HG03571 (cell line): ENCODE results near the gene ZNF597.

ENCODE experiments used
- ATAC-seq: cut with Tn5 transposase; IDR thresholded peaks from one replicate; pipeline ENCODE4 v1.9.1; 2021; ENCODE audit not compliant: unreplicated experiment

The ZNF597 gene, protein sequence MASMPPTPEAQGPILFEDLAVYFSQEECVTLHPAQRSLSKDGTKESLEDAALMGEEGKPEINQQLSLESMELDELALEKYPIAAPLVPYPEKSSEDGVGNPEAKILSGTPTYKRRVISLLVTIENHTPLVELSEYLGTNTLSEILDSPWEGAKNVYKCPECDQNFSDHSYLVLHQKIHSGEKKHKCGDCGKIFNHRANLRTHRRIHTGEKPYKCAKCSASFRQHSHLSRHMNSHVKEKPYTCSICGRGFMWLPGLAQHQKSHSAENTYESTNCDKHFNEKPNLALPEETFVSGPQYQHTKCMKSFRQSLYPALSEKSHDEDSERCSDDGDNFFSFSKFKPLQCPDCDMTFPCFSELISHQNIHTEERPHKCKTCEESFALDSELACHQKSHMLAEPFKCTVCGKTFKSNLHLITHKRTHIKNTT

GRCh38 chr16:3443108-3444031, at the start of gene ZNF597, which contains the start of gene NAA60:
Gene ZNF597 (minus strand): TSS chr16:3443504. CDS start chr16:3443153, 351 bp downstream.
Gene NAA60 (plus strand): TSS chr16:3443680. CDS start chr16:3476228, 32,548 bp downstream.
- peak; percentile 79 for ATAC-seq

GRCh38 chr16:3492356-3492755, 49.1 kb upstream of the ZNF597 start:
- ATAC-seq, result no peak

GRCh38 chr16:3490911-3491629, 47.8 kb upstream of the ZNF597 start:
- no peak for ATAC-seq

GRCh38 chr16:3488801-3489200, 45.5 kb upstream of the ZNF597 start:
- no peak for ATAC-seq

- no peak for ATAC-seq
Measured at GRCh38 chr16:3487521-3488410, 44.5 kb upstream of the ZNF597 start.

GRCh38 chr16:3486506-3487215, 43.4 kb upstream of the ZNF597 start:
- ATAC-seq, result no peak

GRCh38 chr16:3485821-3486505, 42.7 kb upstream of the ZNF597 start:
- no peak for ATAC-seq

DNA sequence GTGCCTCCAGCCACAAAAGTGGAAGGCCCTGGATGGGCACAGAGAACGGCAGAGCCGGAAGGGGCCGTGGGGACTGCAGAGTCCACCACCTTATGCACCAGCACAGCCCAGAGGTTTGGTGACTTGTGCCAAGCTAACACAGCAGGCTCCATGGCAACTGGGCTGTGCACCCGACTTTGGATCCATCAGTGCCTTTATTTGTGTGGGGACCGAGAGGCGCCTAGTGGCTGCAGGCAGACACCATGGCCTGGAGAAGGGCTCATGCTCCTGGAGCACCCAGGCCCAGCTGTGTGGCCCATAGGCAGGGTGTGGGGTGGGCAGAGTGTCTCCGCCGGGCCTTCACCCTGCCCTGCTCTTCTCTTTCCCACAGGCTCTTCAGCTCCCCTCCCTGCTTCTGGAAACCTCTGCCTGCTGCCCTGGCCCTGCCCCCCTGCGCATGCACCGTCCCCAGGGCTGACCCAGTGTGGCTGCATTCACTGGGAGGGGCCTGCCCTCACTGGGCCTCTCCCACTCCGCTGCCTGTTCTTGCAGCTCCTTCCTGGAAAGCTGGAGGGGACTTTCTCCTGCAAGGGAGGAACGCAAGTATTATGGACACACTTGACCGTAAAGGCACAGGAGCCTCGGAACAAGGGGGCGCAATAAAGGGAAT, 41.9 kb upstream of the ZNF597 start:
- ATAC-seq, result no peak

DNA sequence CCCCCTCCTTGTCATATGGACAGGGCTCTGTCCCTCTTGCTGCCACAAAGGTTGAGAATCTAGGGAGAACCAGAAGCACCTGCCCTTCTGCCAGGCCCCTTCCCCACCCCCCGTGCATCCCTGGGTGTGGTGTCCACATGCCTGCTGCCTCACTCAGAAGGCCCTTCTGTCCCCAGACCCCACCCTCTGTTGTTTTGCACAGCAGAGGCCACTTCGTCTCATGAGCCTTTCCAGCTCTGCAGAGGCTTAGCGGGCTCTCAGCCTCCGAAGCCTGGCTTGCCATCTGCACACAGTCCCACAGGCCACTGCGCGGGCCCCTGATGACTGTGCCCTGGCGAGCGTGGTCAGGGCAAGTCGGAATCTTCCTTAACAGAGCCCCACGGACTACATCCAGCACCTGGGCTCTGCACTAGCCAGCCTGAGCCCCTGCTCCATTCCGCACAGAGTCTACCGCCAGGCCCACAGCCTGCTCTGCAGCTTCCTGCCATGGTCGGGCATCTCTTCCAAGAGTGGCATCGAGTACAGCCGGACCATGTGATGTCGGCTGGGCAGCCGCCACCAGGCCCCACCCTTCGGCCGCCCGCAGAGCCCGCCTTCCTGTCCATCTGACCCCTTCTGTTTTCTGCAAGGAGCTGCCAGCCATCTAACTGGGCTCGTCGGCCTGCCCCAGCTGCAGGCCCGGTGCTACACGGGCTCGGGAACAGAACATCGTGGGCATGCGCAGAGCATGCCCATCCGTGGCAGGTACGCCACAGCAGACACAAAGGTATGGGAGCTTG, 41.2 kb upstream of the ZNF597 start:
- no peak for ATAC-seq

DNA sequence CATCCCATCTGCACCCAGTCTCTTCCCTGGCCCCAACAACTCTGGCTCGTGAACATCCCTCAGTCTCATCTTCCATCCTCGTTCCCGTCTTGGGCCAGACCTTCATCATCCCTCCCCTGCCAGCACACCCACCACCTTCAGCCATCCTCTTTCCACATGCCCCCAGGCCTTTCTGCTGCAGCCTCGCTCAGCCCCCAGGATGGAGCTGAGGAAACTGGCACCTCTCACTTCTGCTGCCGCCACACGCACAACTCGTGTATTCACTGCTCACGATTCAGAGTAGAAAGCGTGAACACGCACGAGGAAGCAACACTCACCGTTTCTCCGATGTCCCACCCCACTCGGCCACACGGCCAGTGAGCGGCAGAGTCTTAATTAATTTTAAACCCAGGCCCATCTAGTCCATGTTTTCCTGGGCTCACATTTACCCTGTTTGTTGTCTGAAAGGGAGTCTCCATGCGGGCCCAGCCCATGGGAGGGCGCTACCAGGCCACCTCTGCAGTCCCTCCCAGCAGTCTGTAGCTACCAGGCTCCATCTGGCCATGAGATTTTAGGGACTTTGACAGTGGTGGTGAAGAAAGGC, 39.4 kb upstream of the ZNF597 start:
- no peak for ATAC-seq

DNA sequence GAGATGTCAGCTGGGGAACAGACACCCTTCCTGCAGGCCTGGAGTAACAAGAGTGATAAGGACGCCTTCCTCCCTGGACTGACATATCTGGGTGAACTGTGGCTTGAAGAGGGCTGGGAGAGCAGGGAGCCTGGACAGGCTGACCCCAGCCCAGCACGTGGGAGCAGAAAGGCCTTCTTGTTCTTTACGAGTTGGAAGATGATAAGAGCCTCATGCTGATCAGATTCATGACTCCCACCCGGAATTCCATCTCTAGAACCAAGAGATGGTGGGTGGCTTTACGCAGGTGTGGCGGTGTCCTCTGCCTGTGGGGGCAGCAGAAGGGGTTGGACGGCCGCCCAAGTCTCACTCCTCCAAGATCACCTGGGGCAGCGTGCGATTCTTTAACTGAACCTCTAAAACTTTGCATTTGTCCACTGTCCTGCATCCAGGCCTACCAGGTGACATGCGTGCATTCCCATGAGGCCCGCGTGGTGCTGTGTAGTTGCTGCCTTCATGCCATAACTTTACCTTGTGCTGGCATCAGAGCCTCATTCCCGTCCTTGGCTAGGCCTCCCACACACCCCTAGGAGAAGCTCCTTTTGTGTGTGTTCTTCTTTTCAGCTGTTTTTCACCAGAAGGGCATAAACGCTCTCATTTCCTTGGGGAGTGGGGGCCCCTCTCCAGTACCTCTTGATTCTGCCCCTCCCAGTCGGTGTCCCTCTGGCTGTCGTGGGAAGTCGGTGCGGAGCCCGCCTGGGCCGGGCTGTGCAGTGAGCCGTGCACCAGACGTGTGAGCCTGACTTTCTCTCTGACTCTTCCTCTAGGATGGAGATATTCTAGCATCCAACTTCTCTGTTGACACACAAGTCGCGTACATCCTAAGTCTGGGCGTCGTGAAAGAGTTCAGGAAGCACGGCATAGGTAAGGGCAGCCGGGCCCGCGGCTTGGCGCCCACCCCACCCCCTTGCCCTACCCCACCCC, 38.7 kb upstream of the ZNF597 start:
- no peak for ATAC-seq

- ATAC-seq, result no peak
Measured at GRCh38 chr16:3480901-3481695, 37.8 kb upstream of the ZNF597 start.

DNA sequence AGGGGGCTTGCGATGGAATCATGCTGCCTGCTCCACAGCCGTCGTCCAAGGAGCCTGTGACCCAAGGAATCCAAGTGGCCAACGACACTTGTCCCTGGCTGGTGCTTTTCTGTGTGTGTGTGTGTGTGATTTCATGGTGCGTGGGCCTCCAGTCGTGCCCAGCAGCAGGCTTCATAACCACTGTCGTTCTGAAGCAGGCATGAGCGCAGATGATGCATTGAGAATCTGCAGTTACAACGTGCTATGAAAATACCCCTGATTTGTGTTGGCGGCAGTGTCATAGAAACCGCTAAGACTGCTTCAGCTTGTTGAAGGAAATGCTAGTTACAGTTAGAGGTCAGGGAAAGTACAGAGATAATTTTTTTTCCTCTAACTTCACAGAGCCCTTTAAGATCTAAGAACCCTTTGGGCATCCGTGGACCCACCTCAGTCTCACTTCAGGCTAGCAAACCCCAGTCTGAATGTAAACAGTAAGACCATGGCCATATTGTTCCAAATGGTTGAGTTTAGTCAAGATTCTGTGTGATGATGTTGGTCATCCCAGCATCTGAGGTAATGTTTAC, 36.4 kb upstream of the ZNF597 start:
- no peak for ATAC-seq

- no peak for ATAC-seq
Measured at GRCh38 chr16:3478242-3478925, 35.1 kb upstream of the ZNF597 start.
